NCI-H1048 (cell line): ENCODE data around the gene SLC6A4.
"Not testable (repeated sequence)": the region's sequence is repeated elsewhere in the genome, so short reads cannot be mapped to it uniquely, and the experiment has no call there.

ENCODE experiments used
- DNase-seq: peaks from one replicate; lab custom pipeline; 2025; lab: John Stamatoyannopoulos, UW

Gene SLC6A4

GRCh38 chr17:30172560-30172959 lies 62.9 kb downstream of the SLC6A4 start:
- DNase-seq = no peak

GRCh38 chr17:30170415-30170987 lies 65.0 kb downstream of the SLC6A4 start:
- no peak for DNase-seq

GRCh38 chr17:30165960-30166359 lies 69.5 kb downstream of the SLC6A4 start:
- no peak for DNase-seq

GRCh38 chr17:30165147-30165546 lies 70.3 kb downstream of the SLC6A4 start:
- no peak for DNase-seq

GRCh38 chr17:30164531-30164930 lies 71.0 kb downstream of the SLC6A4 start:
- no peak for DNase-seq

GRCh38 chr17:30161601-30162000 lies 73.9 kb downstream of the SLC6A4 start:
- DNase-seq = no peak

GRCh38 chr17:30160419-30161172 lies 74.9 kb downstream of the SLC6A4 start:
- no peak for DNase-seq

- DNase-seq = no peak
Observed at GRCh38 chr17:30158896-30159625, 76.4 kb downstream of the SLC6A4 start.

- DNase-seq = no peak
Observed at GRCh38 chr17:30155389-30155788, 80.1 kb downstream of the SLC6A4 start.

- DNase-seq = no peak
Observed at GRCh38 chr17:30153463-30153862, 82.0 kb downstream of the SLC6A4 start.

GRCh38 chr17:30151471-30151870 lies 84.0 kb downstream of the SLC6A4 start:
- DNase-seq = no peak

- DNase-seq = no peak
Observed at GRCh38 chr17:30148376-30148775, 87.1 kb downstream of the SLC6A4 start.

GRCh38 chr17:30147860-30148259 lies 87.6 kb downstream of the SLC6A4 start:
- not testable (repeated sequence) for DNase-seq
